ENCODE measurements around the gene IER5. TPM values are rescaled to one million over a fixed set of nuclear protein-coding genes. Genes with fewer than 3 reads are reported as not detected.

Gene IER5
- polyA plus RNA-seq, 1 of the 3 experiments (the other 2 are of a cell fraction): 52.9 TPM

DNA sequence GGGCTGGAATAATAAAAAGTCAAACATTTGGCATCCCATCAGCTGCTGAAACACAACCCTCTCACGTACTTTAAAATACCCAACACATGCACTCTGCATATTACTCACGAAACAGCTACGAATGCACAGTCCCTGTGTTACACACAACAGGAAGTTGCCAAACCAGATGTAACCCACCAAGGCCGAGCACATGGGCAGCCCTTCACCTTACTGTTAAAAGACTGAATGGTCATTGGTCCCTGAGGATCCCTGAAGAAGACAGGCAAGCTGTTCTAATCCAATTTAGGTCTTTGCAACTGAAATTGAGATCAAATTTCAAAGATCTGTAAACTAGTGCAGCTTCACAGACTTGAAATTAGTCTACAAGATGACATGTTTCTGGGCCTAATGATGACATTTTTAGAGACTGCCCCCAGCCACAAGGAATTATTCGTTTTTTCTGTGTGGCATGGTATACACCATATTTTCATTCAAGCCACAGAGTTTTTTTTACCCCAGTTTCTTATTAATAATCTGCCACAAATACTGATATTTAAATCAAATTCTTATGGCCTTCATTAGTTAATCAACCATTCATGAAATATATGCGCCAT, 25.6 kb upstream of the IER5 start:
- H3K9ac ChIP-seq: no peak overlapping the region
- DNase-seq: no peak

More for the DNA sequence above, 25.6 kb upstream of the IER5 start:
- no peak overlapping the region for H3K4me3 ChIP-seq (ENCODE audit: low read depth in 2 of 2, low read length in 1 of 2)
- no peaks in the 10 kb centered on the region for H3K9me3 ChIP-seq
- H2AFZ ChIP-seq (ENCODE audit: low read depth): no peak overlapping the region
- no peak overlapping the region for H3K27ac ChIP-seq (ENCODE audit: low read depth in 2 of 2, low read length in 1 of 2)
- no peaks in the 10 kb centered on the region for H3K27me3 ChIP-seq (ENCODE audit: insufficient read depth)
- no peaks in the 10 kb centered on the region for H3K9me2 ChIP-seq
- H3F3A ChIP-seq (replicated peaks; ENCODE audit: insufficient read depth): no peaks in the 10 kb centered on the region
- ChIA-PET CTCF (interaction anchor here (1.0 to 4.1 kb wide), 3 partner anchors 16 to 79 kb away, joined by 3 to 13 read pairs (median 6); no protein-coding TSS in a partner anchor), POLR2A (no interaction called here)
- H3K4me2 ChIP-seq: no peak overlapping the region
- TF ChIP-seq, protein P1, sequence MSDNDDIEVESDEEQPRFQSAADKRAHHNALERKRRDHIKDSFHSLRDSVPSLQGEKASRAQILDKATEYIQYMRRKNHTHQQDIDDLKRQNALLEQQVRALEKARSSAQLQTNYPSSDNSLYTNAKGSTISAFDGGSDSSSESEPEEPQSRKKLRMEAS (IDR thresholded peaks at IDR 0.05; ENCODE audit: low read depth): no peak
- no peak for TF ChIP-seq POLR2AphosphoS5 (IDR thresholded peaks at IDR 0.05; ENCODE audit: low read depth, low read length)
- TF ChIP-seq GATA2 (CRISPR knock-in tag; IDR thresholded peaks at IDR 0.05): no peak
- no peak for TF ChIP-seq TEAD4 (IDR thresholded peaks at IDR 0.05; ENCODE audit: borderline replicate concordance, insufficient read depth)
- no peak for TF ChIP-seq MXI1 (IDR thresholded peaks at IDR 0.05; ENCODE audit: low read depth, low read length)
- no peak for TF ChIP-seq MEF2A (IDR thresholded peaks at IDR 0.05; ENCODE audit: borderline replicate concordance, low read depth)
- no peak for TF ChIP-seq GABPA (IDR thresholded peaks at IDR 0.05; ENCODE audit: low read depth)
- no peak for TF ChIP-seq FOSL2 (IDR thresholded peaks at IDR 0.05; ENCODE audit: borderline replicate concordance, low read depth)
- no peak for TF ChIP-seq RFX5 (IDR thresholded peaks at IDR 0.05; ENCODE audit: low read length)
- TF ChIP-seq, protein P2, sequence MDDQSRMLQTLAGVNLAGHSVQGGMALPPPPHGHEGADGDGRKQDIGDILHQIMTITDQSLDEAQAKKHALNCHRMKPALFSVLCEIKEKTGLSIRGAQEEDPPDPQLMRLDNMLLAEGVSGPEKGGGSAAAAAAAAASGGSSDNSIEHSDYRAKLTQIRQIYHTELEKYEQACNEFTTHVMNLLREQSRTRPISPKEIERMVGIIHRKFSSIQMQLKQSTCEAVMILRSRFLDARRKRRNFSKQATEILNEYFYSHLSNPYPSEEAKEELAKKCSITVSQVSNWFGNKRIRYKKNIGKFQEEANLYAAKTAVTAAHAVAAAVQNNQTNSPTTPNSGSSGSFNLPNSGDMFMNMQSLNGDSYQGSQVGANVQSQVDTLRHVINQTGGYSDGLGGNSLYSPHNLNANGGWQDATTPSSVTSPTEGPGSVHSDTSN (IDR thresholded peaks at IDR 0.05): no peak
- TF ChIP-seq CHD2 (IDR thresholded peaks at IDR 0.05; ENCODE audit: low read length, partially characterized antibody): no peak
- TF ChIP-seq, protein P3, sequence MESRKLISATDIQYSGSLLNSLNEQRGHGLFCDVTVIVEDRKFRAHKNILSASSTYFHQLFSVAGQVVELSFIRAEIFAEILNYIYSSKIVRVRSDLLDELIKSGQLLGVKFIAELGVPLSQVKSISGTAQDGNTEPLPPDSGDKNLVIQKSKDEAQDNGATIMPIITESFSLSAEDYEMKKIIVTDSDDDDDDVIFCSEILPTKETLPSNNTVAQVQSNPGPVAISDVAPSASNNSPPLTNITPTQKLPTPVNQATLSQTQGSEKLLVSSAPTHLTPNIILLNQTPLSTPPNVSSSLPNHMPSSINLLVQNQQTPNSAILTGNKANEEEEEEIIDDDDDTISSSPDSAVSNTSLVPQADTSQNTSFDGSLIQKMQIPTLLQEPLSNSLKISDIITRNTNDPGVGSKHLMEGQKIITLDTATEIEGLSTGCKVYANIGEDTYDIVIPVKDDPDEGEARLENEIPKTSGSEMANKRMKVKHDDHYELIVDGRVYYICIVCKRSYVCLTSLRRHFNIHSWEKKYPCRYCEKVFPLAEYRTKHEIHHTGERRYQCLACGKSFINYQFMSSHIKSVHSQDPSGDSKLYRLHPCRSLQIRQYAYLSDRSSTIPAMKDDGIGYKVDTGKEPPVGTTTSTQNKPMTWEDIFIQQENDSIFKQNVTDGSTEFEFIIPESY (IDR thresholded peaks at IDR 0.05; ENCODE audit: borderline replicate concordance, low read depth): no peak
- TF ChIP-seq EP300 (IDR thresholded peaks at IDR 0.05; ENCODE audit: borderline replicate concordance in 1 of 2, low read depth in 1 of 2, low read length in 1 of 2): no peak
- TF ChIP-seq, protein P4, sequence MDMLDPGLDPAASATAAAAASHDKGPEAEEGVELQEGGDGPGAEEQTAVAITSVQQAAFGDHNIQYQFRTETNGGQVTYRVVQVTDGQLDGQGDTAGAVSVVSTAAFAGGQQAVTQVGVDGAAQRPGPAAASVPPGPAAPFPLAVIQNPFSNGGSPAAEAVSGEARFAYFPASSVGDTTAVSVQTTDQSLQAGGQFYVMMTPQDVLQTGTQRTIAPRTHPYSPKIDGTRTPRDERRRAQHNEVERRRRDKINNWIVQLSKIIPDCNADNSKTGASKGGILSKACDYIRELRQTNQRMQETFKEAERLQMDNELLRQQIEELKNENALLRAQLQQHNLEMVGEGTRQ (IDR thresholded peaks at IDR 0.05; ENCODE audit: borderline replicate concordance, low read depth, low read length): no peak
- TF ChIP-seq, protein P5, sequence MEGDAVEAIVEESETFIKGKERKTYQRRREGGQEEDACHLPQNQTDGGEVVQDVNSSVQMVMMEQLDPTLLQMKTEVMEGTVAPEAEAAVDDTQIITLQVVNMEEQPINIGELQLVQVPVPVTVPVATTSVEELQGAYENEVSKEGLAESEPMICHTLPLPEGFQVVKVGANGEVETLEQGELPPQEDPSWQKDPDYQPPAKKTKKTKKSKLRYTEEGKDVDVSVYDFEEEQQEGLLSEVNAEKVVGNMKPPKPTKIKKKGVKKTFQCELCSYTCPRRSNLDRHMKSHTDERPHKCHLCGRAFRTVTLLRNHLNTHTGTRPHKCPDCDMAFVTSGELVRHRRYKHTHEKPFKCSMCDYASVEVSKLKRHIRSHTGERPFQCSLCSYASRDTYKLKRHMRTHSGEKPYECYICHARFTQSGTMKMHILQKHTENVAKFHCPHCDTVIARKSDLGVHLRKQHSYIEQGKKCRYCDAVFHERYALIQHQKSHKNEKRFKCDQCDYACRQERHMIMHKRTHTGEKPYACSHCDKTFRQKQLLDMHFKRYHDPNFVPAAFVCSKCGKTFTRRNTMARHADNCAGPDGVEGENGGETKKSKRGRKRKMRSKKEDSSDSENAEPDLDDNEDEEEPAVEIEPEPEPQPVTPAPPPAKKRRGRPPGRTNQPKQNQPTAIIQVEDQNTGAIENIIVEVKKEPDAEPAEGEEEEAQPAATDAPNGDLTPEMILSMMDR (IDR thresholded peaks at IDR 0.05): no peak
- TF ChIP-seq FOXJ3 (CRISPR knock-in tag; IDR thresholded peaks at IDR 0.05): no peak
- no peak for TF ChIP-seq JUND (IDR thresholded peaks at IDR 0.05)
- no peak for TF ChIP-seq TCF12 (IDR thresholded peaks at IDR 0.05)
- no peak for TF ChIP-seq TAF1 (IDR thresholded peaks at IDR 0.05; ENCODE audit: borderline replicate concordance, low read depth, low read length)
- TF ChIP-seq, protein P6, sequence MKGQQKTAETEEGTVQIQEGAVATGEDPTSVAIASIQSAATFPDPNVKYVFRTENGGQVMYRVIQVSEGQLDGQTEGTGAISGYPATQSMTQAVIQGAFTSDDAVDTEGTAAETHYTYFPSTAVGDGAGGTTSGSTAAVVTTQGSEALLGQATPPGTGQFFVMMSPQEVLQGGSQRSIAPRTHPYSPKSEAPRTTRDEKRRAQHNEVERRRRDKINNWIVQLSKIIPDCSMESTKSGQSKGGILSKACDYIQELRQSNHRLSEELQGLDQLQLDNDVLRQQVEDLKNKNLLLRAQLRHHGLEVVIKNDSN (IDR thresholded peaks at IDR 0.05; ENCODE audit: borderline replicate concordance, low read depth): no peak
- WGBS (ENCODE audit: low lambda C conversion rate): 78% methylated on average over 6 of the region's 6 CpGs
- H3K79me2 ChIP-seq (ENCODE audit: insufficient read depth): no peaks in the 10 kb centered on the region
- no peaks in the 10 kb centered on the region for H4K20me1 ChIP-seq (ENCODE audit: insufficient read depth)
- peaks cover 0 to 6% of the 10 kb centered on the region in 2 experiments; a peak in 2 of 4 replicates for H3K4me1 ChIP-seq (ENCODE audit: control insufficient read depth in 1 of 2, insufficient read depth in 2 of 2, low read depth in 1 of 2, low read length in 1 of 2)
- H3K36me3 ChIP-seq (replicated peaks in 1 of 2; ENCODE audit: control insufficient read depth in 1 of 2, insufficient read depth in 2 of 2, low read length in 1 of 2): no peaks in the 10 kb centered on the region
